K562 (cell line): Measurements from ENCODE around the gene SCAMP5. TPM values are rescaled to one million over a fixed set of nuclear protein-coding genes. Genes with fewer than 3 reads are reported as not detected.

Source experiments
- ARHGAP35 ChIP-seq: fragments of 450-650 bp; IDR thresholded peaks from 2 replicates; pipeline ENCODE4 v1.6.1; 2018; ENCODE audit not compliant: partially characterized antibody
- CBFA2T2 ChIP-seq: fragments of 450-650 bp; conservative IDR thresholded peaks from 2 replicates; pipeline ENCODE4 v1.6.1; 2017; ENCODE audit warnings: mild to moderate bottlenecking
- CBFA2T3 ChIP-seq: fragments of 450-650 bp; IDR thresholded peaks from 2 replicates; pipeline ENCODE4 v1.6.1; 2017
- DPF2 ChIP-seq: fragments of 450-650 bp; IDR thresholded peaks from 2 replicates; pipeline ENCODE4 v1.6.1; 2016
- EP300 ChIP-seq: IDR thresholded peaks from 2 replicates; pipeline ENCODE4 v1.6.1; 2012; ENCODE audit warnings: low read length, improper control_type of control experiment
- HMBOX1 ChIP-seq: sonication (generic); IDR thresholded peaks from 2 replicates; pipeline ENCODE4 v1.6.1; 2016
- JUND ChIP-seq, 2 experiments: IDR thresholded peaks; 2 replicates in 1 of 2; 3 replicates in 1 of 2; pipeline ENCODE4 v1.6.1; 2011; ENCODE audit warnings: borderline replicate concordance in 2 of 2, low read depth in 2 of 2, low read length in 2 of 2, improper control_type of control experiment in 1 of 2, missing biosample characterization in 1 of 2, missing genetic modification characterization in 1 of 2, missing genetic modification reagents in 1 of 2
- MLX ChIP-seq, 2 experiments: fragments of 450-650 bp in 1 of 2; sonication (generic) in 1 of 2; formaldehyde crosslinking; conservative IDR thresholded peaks; 2 replicates each; pipeline versions ENCODE4 v1.4.0 to v1.8.1; 2020 to 2022; ENCODE audit warnings: mild to moderate bottlenecking in 1 of 2, missing genetic modification reagents in 1 of 2
- PBX2 ChIP-seq, 2 experiments: IDR thresholded peaks in 1 of 2; conservative IDR thresholded peaks in 1 of 2; 2 replicates each; pipeline ENCODE4 v1.6.1; 2016; ENCODE audit warnings: low read depth in 2 of 2, mild to moderate bottlenecking in 1 of 2, missing compliant biosample characterization in 1 of 2, missing genetic modification characterization in 1 of 2, moderate library complexity in 1 of 2
- TAL1 ChIP-seq: fragments of 450-650 bp; IDR thresholded peaks from 2 replicates; pipeline ENCODE4 v1.6.1; 2016; ENCODE audit warnings: mild to moderate bottlenecking
- ZFP36 ChIP-seq: fragments of 150-350 bp; IDR thresholded peaks from 2 replicates; pipeline ENCODE4 v1.6.1; 2018; ENCODE audit warnings: low read length, low read depth; ENCODE audit not compliant: partially characterized antibody
- ZNF175 ChIP-seq: fragments of 200-800 bp; sonication (Bioruptor generic); IDR thresholded peaks from 2 replicates; pipeline ENCODE4 v1.6.1; 2016; ENCODE audit warnings: low read depth, mild to moderate bottlenecking, missing genetic modification characterization, missing compliant biosample characterization
- ZNF318 ChIP-seq, 2 experiments: fragments of 450-650 bp; IDR thresholded peaks; 2 replicates each; pipeline ENCODE4 v1.6.1; 2016; ENCODE audit warnings: mild to moderate bottlenecking in 2 of 2, borderline replicate concordance in 1 of 2, low read depth in 1 of 2, moderate library complexity in 1 of 2
- polyA plus RNA-seq, 8 experiments: library from polyadenylated mRNA; depleted of rRNA in 4 of 8; stranded (reverse) in 5 of 8; unstranded in 3 of 8; fragments of >200 nt; fragmentation: Nextera tagmentation in 2 of 8; fragmentation: Illumina TruSeq in 1 of 8; extraction: Ambion mirVana in 2 of 8; extraction: Trizol in 1 of 8; gene quantifications; 2 replicates each; pipeline versions ENCODE4 v1.2.1 to v1.2.3, GENCODE V29; 2011 to 2014; ENCODE audit warnings: inconsistent platforms in 1 of 8, missing spikeins in 1 of 8
- total RNA-seq, 7 experiments: library from RNA; depleted of rRNA in 6 of 7; stranded (reverse); fragments of >200 nt in 6 of 7; fragmentation: Illumina TruSeq in 2 of 7; extraction: Trizol in 2 of 7; gene quantifications; 2 replicates each; pipeline versions ENCODE4 v1.2.1 to v1.2.3, GENCODE V29; 2011 to 2021; ENCODE audit warnings: low replicate concordance in 1 of 7

SCAMP5 gene
- total and polyA plus RNA-seq, 9 of the 15 experiments (the other 6 are each of a cell fraction or from before 2014, with no cell fraction given): 0.09 to 0.29 (median 0.19) TPM; not detected in 5

- TF ChIP-seq PBX2 (CRISPR knock-in tag; IDR thresholded peaks at IDR 0.05; ENCODE audit: low read depth): no peak
- peak; percentile 22; the same call in 1 of the 2 replicates for TF ChIP-seq PBX2 (tag; conservative IDR thresholded peaks at IDR 0.05; ENCODE audit: low read depth)
- TF ChIP-seq ZFP36: no peak
- TF ChIP-seq MLX (CRISPR knock-in tag; conservative IDR thresholded peaks at IDR 0.05): no peak
- TF ChIP-seq CBFA2T3: peak; percentile 44; the same call in 1 of the 2 replicates
- peak; percentile 71 for TF ChIP-seq JUND (IDR thresholded peaks at IDR 0.05; ENCODE audit: borderline replicate concordance, low read depth, low read length)
- TF ChIP-seq JUND (tag; IDR thresholded peaks at IDR 0.05; ENCODE audit: borderline replicate concordance, low read depth, low read length): peak; percentile 43; the same call in 1 of the 3 replicates
- peak; percentile 82 for TF ChIP-seq HMBOX1
- no peak for TF ChIP-seq ZNF318 (IDR thresholded peaks at IDR 0.05; ENCODE audit: borderline replicate concordance in 1 of 2, low read depth in 1 of 2)
- TF ChIP-seq TAL1: 0 out of 2 replicates have a peak, but pooled peaks have one; percentile 6
- TF ChIP-seq ZNF175 (CRISPR knock-in tag): 0 out of 2 replicates have a peak, but pooled peaks have one; percentile 37
- no peak for TF ChIP-seq ARHGAP35
- 0 out of 2 replicates have a peak, but pooled peaks have one; percentile 15 for TF ChIP-seq CBFA2T2
- peak; percentile 31; the same call in 1 of the 2 replicates for TF ChIP-seq DPF2
- TF ChIP-seq EP300: peak; percentile 40; the same call in 1 of the 2 replicates
These were observed 71.9 kb downstream of the SCAMP5 start (continued) for GRCh38 chr15:75067123-75067830.
